Common myeloid progenitor, CD34-positive (primary cell): ENCODE measurements around the gene KLC3.

Source experiments
- CTCF ChIA-PET: fragments of 350-600 bp; sonication (Branson Sonifier 250); formaldehyde crosslinking; loops from one replicate; lab custom pipeline; 2021; ENCODE audit warnings: antibody characterized with exemption; lab: Charles Lee
- POLR2A ChIA-PET: fragments of 350-600 bp; sonication (Branson Sonifier 250); formaldehyde crosslinking; loops from one replicate; lab custom pipeline; 2021; ENCODE audit warnings: antibody characterized with exemption; lab: Charles Lee
- DNase-seq, 3 donors: peaks; one replicate each; pipeline versions ENCODE4 v3.0.0 to v3.0.0-alpha.2; 2013
- H3K27ac ChIP-seq, 2 experiments: 1 replicate in 1 of 2; 2 replicates in 1 of 2; pipeline ENCODE4 v1.7.0; 2013; ENCODE audit warnings: inconsistent platforms in 2 of 2, low read length in 2 of 2, mild to moderate bottlenecking in 2 of 2, low read depth in 1 of 2, moderate library complexity in 1 of 2; ENCODE audit not compliant: severe bottlenecking in 2 of 2, insufficient read depth in 1 of 2, poor library complexity in 1 of 2
- H3K27me3 ChIP-seq, 5 experiments: replicated peaks in 2 of 5; 1 replicate in 3 of 5; 2 replicates in 2 of 5; pipeline versions ENCODE4 v1.6.1 to v1.7.0; 2013; ENCODE audit warnings: low read length in 4 of 5, mild to moderate bottlenecking in 2 of 5, moderate library complexity in 2 of 5, inconsistent platforms in 1 of 5; ENCODE audit not compliant: insufficient read depth in 5 of 5, control insufficient read depth in 4 of 5
- H3K36me3 ChIP-seq, 4 experiments: 1 replicate in 2 of 4; 2 replicates in 2 of 4; pipeline versions ENCODE4 v1.6.1 to v1.7.0; 2013; ENCODE audit warnings: low read length in 3 of 4, control low read depth in 1 of 4, mild to moderate bottlenecking in 1 of 4; ENCODE audit not compliant: control insufficient read depth in 4 of 4, insufficient read depth in 4 of 4
- H3K4me1 ChIP-seq, 4 experiments: 1 replicate in 3 of 4; 2 replicates in 1 of 4; pipeline versions ENCODE4 v1.6.1 to v1.7.1; 2013; ENCODE audit warnings: low read length in 3 of 4, mild to moderate bottlenecking in 3 of 4, control low read depth in 1 of 4, inconsistent platforms in 1 of 4, moderate library complexity in 1 of 4; ENCODE audit not compliant: control insufficient read depth in 4 of 4, insufficient read depth in 4 of 4; ENCODE audit errors: control extremely low read depth in 1 of 4
- H3K4me3 ChIP-seq, 7 experiments: 1 replicate in 4 of 7; 2 replicates in 3 of 7; pipeline versions ENCODE4 v1.5.1 to v1.7.0; 2013; ENCODE audit warnings: mild to moderate bottlenecking in 7 of 7, low read length in 6 of 7, moderate library complexity in 6 of 7, inconsistent platforms in 2 of 7, low read depth in 2 of 7, control low read depth in 1 of 7; ENCODE audit not compliant: insufficient read depth in 4 of 7, control insufficient read depth in 1 of 7; ENCODE audit errors: extremely low read depth in 1 of 7
- H3K9me3 ChIP-seq, 5 experiments: 1 replicate in 4 of 5; 2 replicates in 1 of 5; pipeline versions ENCODE4 v1.6.1 to v1.7.1; 2013; ENCODE audit warnings: low read length in 4 of 5, mild to moderate bottlenecking in 2 of 5, inconsistent platforms in 1 of 5, low read depth in 1 of 5, moderate library complexity in 1 of 5; ENCODE audit not compliant: control insufficient read depth in 4 of 5, insufficient read depth in 2 of 5; ENCODE audit errors: control extremely low read depth in 1 of 5
- WGBS: methylation state at CpG from one replicate; pipeline ENCODE4 v1.1.5; 2013; ENCODE audit not compliant: insufficient coverage; 5-methylcytosine and 5-hydroxymethylcytosine counted together

The KLC3 gene

GRCh38 chr19:45350477-45351058 lies 10.0 kb downstream of the KLC3 start:
- ChIA-PET CTCF (interaction anchor here (1.2 kb wide), 1 partner anchor 11 kb away, joined by 3 read pairs; no protein-coding TSS in a partner anchor), POLR2A (no interaction called here)
- H3K27me3 ChIP-seq, result peaks cover 0 to 26% (median 3%) of the 10 kb centered on the region in 5 experiments
- H3K4me1 ChIP-seq, result no peaks in the 10 kb centered on the region
- H3K27ac ChIP-seq, result no peak overlapping the region
- DNase-seq, result no peak
- peaks cover 0 to 43% (median 22%) of the 10 kb centered on the region in 4 experiments for H3K36me3 ChIP-seq
- WGBS, result 90% methylated on average over 9 of the region's 17 CpGs
- H3K9me3 ChIP-seq, result no peaks in the 10 kb centered on the region
- H3K4me3 ChIP-seq, result no peak overlapping the region

- Histone ChIP-seq H3K4me3 (no peak overlapping the region), H3K9me3 (no peaks in the 10 kb centered on the region), H3K27ac (no peak overlapping the region), H3K4me1 (no peaks in the 10 kb centered on the region), H3K36me3 (peaks cover 3 to 51% (median 25%) of the 10 kb centered on the region in 4 experiments), H3K27me3 (peaks cover 0 to 17% (median 3%) of the 10 kb centered on the region in 5 experiments)
- WGBS, result 83% methylated on average over 11 of the region's 13 CpGs
- ChIA-PET POLR2A (no interaction called here), CTCF (no interaction called here)
- no peak for DNase-seq
Observed at GRCh38 chr19:45351401-45351952, 10.9 kb downstream of the KLC3 start.

DNA sequence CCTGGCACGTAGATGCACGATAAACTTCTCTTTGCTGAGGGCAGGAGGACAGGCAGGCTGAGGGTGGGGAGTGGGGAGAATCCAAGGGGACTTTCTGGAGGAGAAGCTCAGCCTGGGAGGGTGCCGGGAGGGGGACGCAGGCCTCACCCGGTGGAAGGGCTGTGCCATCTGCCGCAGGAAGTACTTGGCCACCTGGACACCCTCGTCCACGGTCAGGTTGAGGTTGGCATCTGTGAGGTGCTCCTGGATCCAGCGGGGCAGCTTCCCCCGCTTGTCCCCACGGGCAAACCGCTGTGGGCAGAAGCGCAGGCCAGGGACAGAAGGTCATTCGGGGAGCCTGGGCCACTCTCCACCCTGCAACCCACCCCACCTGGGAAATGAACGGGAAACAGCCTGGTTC lies 11.5 kb downstream of the KLC3 start:
- no peaks in the 10 kb centered on the region for H3K4me1 ChIP-seq
- POLR2A ChIA-PET, result no interaction called here
- H3K36me3 ChIP-seq, result peaks cover 4 to 57% (median 27%) of the 10 kb centered on the region in 4 experiments
- CTCF ChIA-PET, result no interaction called here
- H3K27ac ChIP-seq, result no peak overlapping the region
- peaks cover 0 to 12% (median 0%) of the 10 kb centered on the region in 5 experiments for H3K27me3 ChIP-seq
- no peaks in the 10 kb centered on the region for H3K9me3 ChIP-seq
- 96% methylated on average over 13 of the region's 15 CpGs for WGBS
- DNase-seq, result no peak
- H3K4me3 ChIP-seq, result no peak overlapping the region

DNA sequence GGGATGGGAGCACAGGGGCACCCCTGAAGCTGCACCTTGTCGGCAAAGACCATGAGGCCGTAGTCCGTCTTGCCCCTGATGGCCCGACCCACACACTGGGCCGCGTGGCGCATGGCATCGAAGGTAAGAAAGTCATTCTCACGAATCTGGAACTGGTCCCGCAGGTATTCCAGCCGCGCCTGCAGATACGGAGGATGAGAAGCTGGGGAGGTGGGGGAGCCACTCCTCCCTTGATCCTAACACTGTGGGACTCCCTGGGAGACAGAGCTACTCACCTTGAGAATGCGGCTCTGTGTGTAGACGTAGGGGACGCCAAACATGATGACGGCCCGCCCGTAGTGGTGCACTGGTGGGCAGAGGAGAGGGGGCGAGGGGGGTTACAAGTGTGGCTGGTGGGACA lies 11.9 kb downstream of the KLC3 start:
- Histone ChIP-seq H3K4me1 (no peaks in the 10 kb centered on the region), H3K27ac (no peak overlapping the region), H3K27me3 (peaks cover 0 to 7% (median 0%) of the 10 kb centered on the region in 5 experiments), H3K36me3 (peaks cover 4 to 61% (median 29%) of the 10 kb centered on the region in 4 experiments), H3K4me3 (no peak overlapping the region), H3K9me3 (no peaks in the 10 kb centered on the region)
- DNase-seq, result no peak
- WGBS, result 97% methylated on average over 11 of the region's 20 CpGs
- ChIA-PET POLR2A (no interaction called here), CTCF (no interaction called here)

- H3K27me3 ChIP-seq, result peaks cover 0 to under 1% (median 0%) of the 10 kb centered on the region in 5 experiments
- DNase-seq, result no peak
- H3K4me1 ChIP-seq, result no peaks in the 10 kb centered on the region
- H3K9me3 ChIP-seq, result no peaks in the 10 kb centered on the region
- H3K4me3 ChIP-seq, result no peak overlapping the region
- H3K27ac ChIP-seq, result no peak overlapping the region
- POLR2A ChIA-PET, result no interaction called here
- CTCF ChIA-PET, result no interaction called here
- peaks cover 4 to 64% (median 29%) of the 10 kb centered on the region in 4 experiments for H3K36me3 ChIP-seq
- 98% methylated on average over 19 of the region's 20 CpGs for WGBS
Observed at GRCh38 chr19:45352914-45353796, 12.6 kb downstream of the KLC3 start.

GRCh38 chr19:45354241-45354842 lies 13.8 kb downstream of the KLC3 start:
- Histone ChIP-seq H3K4me1 (no peaks in the 10 kb centered on the region), H3K4me3 (no peak overlapping the region), H3K27me3 (no peaks in the 10 kb centered on the region), H3K27ac (no peak overlapping the region), H3K36me3 (peaks cover 4 to 76% (median 34%) of the 10 kb centered on the region in 4 experiments), H3K9me3 (no peaks in the 10 kb centered on the region)
- ChIA-PET POLR2A (no interaction called here), CTCF (no interaction called here)
- DNase-seq, result no peak
- 94% methylated on average over 8 of the region's 11 CpGs for WGBS
